AG04450 (cell line): ENCODE results near the gene CENPM. TPM values are rescaled to one million over a fixed set of nuclear protein-coding genes. Genes with fewer than 3 reads are reported as not detected.

Experiments used
- CTCF ChIA-PET: fragments of 300-600, 350-600 bp; formaldehyde crosslinking; extraction: SDS; loops from one replicate; lab custom pipeline; 2022; ENCODE audit warnings: antibody characterized with exemption, inconsistent platforms; lab: Charles Lee
- POLR2A ChIA-PET: fragments of 350-600 bp; formaldehyde crosslinking; extraction: SDS; loops from one replicate; lab custom pipeline; 2021; ENCODE audit warnings: antibody characterized with exemption, inconsistent platforms; lab: Yijun Ruan, JAX
- DNase-seq: peaks from one replicate; pipeline ENCODE4 v3.0.0-alpha.2; 2011; ENCODE audit warnings: low read depth, low spot score
- H3K27ac ChIP-seq: one replicate; pipeline ENCODE4 v1.5.1; 2012; ENCODE audit warnings: low read depth, low read length, control low read depth
- H3K27me3 ChIP-seq: one replicate; pipeline ENCODE4 v1.6.0; 2012; ENCODE audit warnings: low read length; ENCODE audit not compliant: control insufficient read depth, insufficient read depth
- H3K4me3 ChIP-seq: 2 replicates; pipeline ENCODE4 v1.5.1; 2011; ENCODE audit warnings: mild to moderate bottlenecking, low read depth, low read length, control low read depth
- H3K9me3 ChIP-seq: 2 replicates; pipeline ENCODE4 v1.5.1; 2012; ENCODE audit warnings: low read length; ENCODE audit not compliant: control insufficient read depth, insufficient read depth
- polyA plus RNA-seq: library from polyadenylated mRNA; depleted of rRNA; stranded (reverse); fragments of >200 nt; gene quantifications from 2 replicates; pipeline ENCODE4 v1.2.3, GENCODE V29; 2011
- TF ChIP-seq, protein P1 (sequence below): IDR thresholded peaks from 2 replicates; pipeline ENCODE4 v1.5.1; 2011; ENCODE audit warnings: low read depth, low read length, control low read depth, inconsistent platforms

CENPM gene
- polyA plus RNA-seq, 1 experiment, result 5.1 TPM

GRCh38 chr22:41913842-41914534 is 33.0 kb downstream of the CENPM start:
- ChIA-PET POLR2A (no interaction called here), CTCF (interaction anchor here (0.6 kb wide), 1 partner anchor 27 kb away, joined by 3 read pairs; no protein-coding TSS in a partner anchor)
- DNase-seq, result no peak
- no peak overlapping the region for H3K27ac ChIP-seq
- no peak overlapping the region for H3K4me3 ChIP-seq
- TF ChIP-seq, protein P1, sequence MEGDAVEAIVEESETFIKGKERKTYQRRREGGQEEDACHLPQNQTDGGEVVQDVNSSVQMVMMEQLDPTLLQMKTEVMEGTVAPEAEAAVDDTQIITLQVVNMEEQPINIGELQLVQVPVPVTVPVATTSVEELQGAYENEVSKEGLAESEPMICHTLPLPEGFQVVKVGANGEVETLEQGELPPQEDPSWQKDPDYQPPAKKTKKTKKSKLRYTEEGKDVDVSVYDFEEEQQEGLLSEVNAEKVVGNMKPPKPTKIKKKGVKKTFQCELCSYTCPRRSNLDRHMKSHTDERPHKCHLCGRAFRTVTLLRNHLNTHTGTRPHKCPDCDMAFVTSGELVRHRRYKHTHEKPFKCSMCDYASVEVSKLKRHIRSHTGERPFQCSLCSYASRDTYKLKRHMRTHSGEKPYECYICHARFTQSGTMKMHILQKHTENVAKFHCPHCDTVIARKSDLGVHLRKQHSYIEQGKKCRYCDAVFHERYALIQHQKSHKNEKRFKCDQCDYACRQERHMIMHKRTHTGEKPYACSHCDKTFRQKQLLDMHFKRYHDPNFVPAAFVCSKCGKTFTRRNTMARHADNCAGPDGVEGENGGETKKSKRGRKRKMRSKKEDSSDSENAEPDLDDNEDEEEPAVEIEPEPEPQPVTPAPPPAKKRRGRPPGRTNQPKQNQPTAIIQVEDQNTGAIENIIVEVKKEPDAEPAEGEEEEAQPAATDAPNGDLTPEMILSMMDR, result no peak
- H3K9me3 ChIP-seq, result no peaks in the 10 kb centered on the region; the same call in 1 of the 2 replicates
- H3K27me3 ChIP-seq, result peaks cover 68% of the 10 kb centered on the region

DNA sequence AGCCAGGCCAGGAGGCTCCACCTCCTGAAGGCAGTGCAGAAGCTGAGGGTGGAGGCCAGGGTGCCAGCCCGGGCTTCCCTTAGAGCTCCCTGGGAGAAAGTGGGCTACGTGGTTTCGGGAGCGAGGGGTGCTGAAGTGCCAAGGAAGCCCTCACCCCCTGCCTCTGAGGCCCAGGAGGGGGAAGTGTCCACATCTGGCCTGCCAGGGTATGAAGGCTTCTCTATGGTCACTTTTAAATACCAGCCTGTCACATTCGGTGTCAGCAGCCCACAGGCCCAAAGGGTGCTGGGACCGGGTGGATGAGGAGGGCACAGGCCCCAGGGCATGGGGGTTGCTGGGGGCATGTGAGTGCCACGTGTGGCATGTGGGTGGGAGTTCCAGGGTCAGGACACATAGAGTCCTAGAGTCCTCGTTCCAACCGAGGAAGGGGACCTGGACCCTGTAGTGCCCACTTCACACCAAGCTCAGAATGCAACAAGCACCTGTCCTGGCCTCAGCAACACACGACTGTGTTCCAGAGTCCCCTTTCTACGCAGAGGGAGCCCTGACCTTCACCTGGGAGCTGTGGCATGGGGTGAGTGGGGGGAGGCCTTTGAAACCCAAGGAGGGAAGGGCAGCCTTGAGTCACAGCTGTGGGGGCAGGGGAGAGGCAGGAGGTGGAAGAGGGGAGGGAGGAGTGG is 33.8 kb downstream of the CENPM start:
- Histone ChIP-seq H3K4me3 (no peak overlapping the region), H3K27ac (no peak overlapping the region), H3K27me3 (peaks cover 70% of the 10 kb centered on the region), H3K9me3 (no peaks in the 10 kb centered on the region; the same call in 1 of the 2 replicates)
- TF ChIP-seq, protein P1, result no peak
- ChIA-PET POLR2A (no interaction called here), CTCF (no interaction called here)
- no peak for DNase-seq

- Histone ChIP-seq H3K9me3 (no peaks in the 10 kb centered on the region; the same call in 1 of the 2 replicates), H3K27me3 (peaks cover 69% of the 10 kb centered on the region), H3K4me3 (no peak overlapping the region), H3K27ac (no peak overlapping the region)
- no peak for DNase-seq
- CTCF ChIA-PET, result interaction anchor here (1.6 kb wide), 1 partner anchor 215 kb away, joined by 6 read pairs; no protein-coding TSS in a partner anchor
- POLR2A ChIA-PET, result interaction anchor here (0.6 kb wide), 1 partner anchor 115 kb away, joined by 4 read pairs; no protein-coding TSS in a partner anchor
- TF ChIP-seq, protein P1, result no peak
Observed at GRCh38 chr22:41912338-41913039, 34.5 kb downstream of the CENPM start.

DNA sequence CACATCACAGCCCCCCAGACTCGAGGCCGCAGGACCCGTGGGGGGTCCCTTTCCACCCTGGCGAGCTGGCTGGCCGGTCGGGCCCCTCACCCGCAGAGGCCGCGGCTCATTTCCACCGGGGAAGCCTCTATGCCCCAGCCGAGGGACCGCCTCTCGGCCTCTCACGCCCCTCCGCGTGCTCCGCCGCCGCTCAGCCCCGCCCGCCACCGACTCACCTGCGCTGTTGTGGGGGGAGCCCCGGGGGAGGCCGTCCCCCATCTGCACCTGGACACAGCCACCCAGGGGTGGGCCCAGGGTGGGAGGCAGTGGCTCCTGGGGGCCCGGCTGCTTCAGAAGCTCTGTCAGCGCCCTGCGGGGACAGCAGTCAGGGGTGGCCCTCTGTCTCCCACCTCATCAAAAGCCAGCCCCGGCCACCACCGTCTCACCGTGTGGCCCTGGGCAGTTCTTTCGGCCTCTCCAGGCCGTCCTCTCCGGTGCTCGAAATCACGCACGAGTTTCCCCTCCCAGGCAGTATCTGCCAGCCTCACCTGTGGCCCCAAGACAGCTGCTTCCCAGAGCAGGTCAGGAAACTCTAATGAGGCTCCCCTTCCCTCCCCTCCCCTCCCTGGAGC is 35.8 kb downstream of the CENPM start:
- Histone ChIP-seq H3K27ac (no peak overlapping the region), H3K4me3 (no peak overlapping the region), H3K9me3 (no peaks in the 10 kb centered on the region; the same call in 1 of the 2 replicates), H3K27me3 (peaks cover 57% of the 10 kb centered on the region)
- POLR2A ChIA-PET, result no interaction called here
- no peak for DNase-seq
- CTCF ChIA-PET, result interaction anchor here (1.6 kb wide), 1 partner anchor 214 kb away, joined by 6 read pairs; no protein-coding TSS in a partner anchor
- TF ChIP-seq, protein P1, result no peak
